Upper lobe of left lung (tissue), 4 donors: ENCODE measurements around the gene RIC8B.

Experiments used
- CTCF ChIP-seq, 6 experiments: fragments of 450-650 bp in 4 of 6; fragments of 200-600 bp in 2 of 6; sonication (generic) in 2 of 6; IDR thresholded peaks; one replicate each; pipeline ENCODE4 v1.5.1; 2016 to 2019; ENCODE audit warnings: antibody characterized with exemption in 6 of 6
- POLR2AphosphoS5 ChIP-seq, 2 donors: sonication (generic); formaldehyde crosslinking; IDR thresholded peaks; one replicate each; pipeline ENCODE4 v1.5.1; 2017; ENCODE audit warnings: antibody characterized with exemption in 2 of 2

- TF ChIP-seq CTCF (IDR thresholded peaks at IDR 0.05): no peak
- TF ChIP-seq POLR2AphosphoS5 (IDR thresholded peaks at IDR 0.05): no peak
These were observed 5.4 kb upstream of the RIC8B start for GRCh38 chr12:106769078-106769477.
